ENCODE results near the gene LAMA2.
"Not testable (repeated sequence)": the region's sequence is repeated elsewhere in the genome, so short reads cannot be mapped to it uniquely, and the experiment has no call there.

Gene LAMA2

GRCh38 chr6:129084406-129084805, 201.5 kb downstream of the LAMA2 start:
- no peak for DNase-seq

- not testable (repeated sequence) for DNase-seq
Observed at GRCh38 chr6:129088481-129088880, 205.5 kb downstream of the LAMA2 start.

GRCh38 chr6:129089357-129089756, 206.4 kb downstream of the LAMA2 start:
- DNase-seq, result no peak

GRCh38 chr6:129094147-129094546, 211.2 kb downstream of the LAMA2 start:
- DNase-seq, result no peak

DNA sequence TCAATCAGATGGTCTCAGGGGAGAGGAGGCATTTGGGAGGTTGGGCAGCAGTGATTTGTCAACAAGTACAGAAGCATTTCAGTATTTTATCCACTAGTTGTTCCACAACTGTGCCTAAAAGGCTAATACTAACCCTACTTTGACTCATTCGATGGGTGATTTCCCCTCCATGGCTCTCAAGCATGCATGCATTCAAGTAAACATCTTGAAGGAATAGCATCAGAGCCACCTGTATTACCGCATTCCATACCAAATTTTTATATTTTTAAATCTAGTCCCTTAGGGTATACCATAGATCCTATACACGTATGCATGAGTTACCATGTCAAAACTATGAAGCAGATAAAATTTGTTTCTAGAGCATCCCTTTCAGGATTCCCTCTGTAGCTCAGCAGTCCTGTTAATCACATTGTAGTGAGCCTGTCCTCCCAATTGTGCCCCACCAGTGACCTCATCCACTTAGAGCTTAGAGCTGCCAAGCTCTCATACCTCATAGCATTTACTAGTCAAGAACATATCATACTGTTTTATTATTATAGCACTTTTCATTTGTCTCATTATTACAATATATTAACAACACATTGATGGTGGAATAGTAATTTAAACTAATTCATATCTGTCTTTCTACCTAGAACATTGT, 213.8 kb downstream of the LAMA2 start:
- no peak for DNase-seq

DNA sequence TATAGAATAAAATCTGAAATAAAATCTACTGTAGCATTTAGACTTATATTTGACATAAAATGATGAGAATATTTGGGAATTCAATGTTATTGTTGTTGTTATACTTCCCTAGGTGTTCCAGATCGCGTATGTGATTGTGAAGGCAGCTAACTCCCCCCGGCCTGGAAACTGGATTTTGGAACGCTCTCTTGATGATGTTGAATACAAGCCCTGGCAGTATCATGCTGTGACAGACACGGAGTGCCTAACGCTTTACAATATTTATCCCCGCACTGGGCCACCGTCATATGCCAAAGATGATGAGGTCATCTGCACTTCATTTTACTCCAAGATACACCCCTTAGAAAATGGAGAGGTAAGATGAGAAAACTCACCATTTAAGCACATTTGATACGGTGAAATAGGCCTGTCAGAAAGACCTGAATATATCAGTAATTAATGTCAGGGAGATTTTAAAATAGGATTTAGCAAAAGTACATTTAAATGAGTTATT, 215.2 kb downstream of the LAMA2 start:
- DNase-seq, result no peak

DNA sequence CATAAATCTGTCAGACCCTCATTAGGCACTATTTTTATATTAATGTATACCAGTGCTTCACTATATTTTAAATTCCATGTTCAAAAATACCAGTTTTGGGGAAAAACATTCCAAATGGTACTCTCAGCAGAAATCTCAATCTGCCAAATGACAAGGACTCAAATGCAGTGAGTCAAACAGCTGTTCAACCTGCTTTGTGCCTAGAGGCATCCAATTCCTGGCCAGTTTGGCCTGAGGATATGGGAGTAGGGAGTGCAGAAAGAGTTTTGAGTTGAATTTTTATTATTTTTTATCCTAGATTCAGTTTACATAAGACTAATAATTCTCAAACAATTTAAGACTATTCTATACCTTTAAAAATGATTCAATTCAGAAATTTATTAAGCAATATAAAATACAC, 216.8 kb downstream of the LAMA2 start:
- no peak for DNase-seq

GRCh38 chr6:129100164-129100563, 217.2 kb downstream of the LAMA2 start:
- DNase-seq, result no peak

DNA sequence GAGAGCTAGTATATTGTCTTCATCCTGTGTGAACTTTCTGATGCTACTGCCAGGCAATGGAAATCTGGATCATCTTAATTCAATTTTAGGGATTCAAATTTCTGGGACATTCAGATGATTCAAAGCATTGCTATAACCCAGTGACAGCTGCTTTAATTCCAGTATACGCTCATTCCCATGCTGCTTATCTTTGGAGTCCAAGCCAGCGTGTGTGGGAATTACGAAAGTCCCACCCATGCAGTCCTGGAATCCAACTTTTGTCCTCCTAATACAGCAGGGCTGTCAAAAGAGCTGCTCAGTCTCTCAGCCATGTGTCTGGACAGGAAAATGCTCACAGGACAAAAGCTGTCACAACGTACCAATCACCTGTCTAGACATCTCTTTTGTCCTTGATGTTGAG, 219.8 kb downstream of the LAMA2 start:
- DNase-seq, result peak; percentile 35

DNA sequence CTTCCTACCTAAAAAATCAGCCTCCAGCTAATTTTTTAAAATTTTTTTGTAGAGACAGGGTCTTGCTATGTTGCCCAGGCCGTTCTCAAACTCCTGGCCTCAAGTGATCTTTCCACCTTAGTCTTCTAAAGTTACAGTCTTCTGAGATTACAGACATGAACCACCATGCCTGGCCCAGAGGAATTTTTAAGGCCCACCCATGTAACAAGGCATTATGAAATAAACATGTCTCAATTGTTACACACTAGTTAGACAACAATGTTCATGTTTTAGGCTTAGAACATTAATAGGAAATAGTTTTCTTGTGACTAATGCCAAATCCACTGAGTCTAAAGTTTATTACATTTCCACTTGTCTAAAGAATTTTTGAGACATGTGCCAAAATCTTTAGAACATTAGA, 221.2 kb downstream of the LAMA2 start:
- peak; percentile 70 for DNase-seq

- no peak for DNase-seq
Observed at GRCh38 chr6:129104560-129104959, 221.6 kb downstream of the LAMA2 start.

DNA sequence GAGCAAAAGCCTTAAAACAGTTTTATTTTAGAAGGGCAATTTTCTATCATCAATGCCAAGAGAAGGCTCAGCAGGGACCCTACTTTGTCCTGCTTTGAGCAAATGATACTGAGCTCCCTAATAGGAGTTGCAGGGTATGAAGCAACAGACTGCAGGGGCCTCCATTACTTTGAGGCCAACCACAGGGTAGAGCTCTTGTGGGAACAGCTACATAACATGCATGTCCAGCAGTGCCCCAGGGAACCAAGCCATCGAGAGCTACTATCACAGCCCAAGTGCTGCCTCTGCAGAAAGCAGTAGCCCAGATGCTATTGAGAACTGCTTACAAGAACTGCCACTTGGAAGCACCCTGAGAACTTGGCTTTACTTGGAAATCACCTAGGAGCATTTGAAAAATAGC, 222.1 kb downstream of the LAMA2 start:
- peak; percentile 12 for DNase-seq

GRCh38 chr6:129105793-129106192, 222.9 kb downstream of the LAMA2 start:
- no peak for DNase-seq

- no peak for DNase-seq
Observed at GRCh38 chr6:129108337-129108736, 225.4 kb downstream of the LAMA2 start.

- no peak for DNase-seq
Observed at GRCh38 chr6:129110690-129111343, 227.9 kb downstream of the LAMA2 start.

- DNase-seq, result no peak
Observed at GRCh38 chr6:129111346-129111745, 228.4 kb downstream of the LAMA2 start.

DNA sequence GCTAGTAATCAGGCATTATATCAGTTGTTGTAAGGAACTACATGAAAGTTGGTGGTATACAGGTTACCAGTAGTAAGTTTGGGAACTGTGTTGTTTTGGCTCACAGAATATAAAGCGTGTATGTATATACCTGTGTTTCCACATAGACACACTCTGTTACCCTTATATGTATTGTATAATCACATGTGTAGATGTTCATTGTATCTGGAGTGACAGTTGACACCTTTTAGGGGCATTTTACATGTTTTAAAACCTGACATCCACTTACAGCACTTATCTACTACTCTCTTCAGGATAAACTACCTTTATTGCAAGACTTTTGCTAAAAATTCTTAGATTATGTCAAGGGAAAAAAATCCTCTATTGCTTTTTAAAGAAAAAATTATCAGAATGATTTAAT, 228.9 kb downstream of the LAMA2 start:
- no peak for DNase-seq

- DNase-seq, result no peak
Observed at GRCh38 chr6:129112591-129112990, 229.7 kb downstream of the LAMA2 start.

DNA sequence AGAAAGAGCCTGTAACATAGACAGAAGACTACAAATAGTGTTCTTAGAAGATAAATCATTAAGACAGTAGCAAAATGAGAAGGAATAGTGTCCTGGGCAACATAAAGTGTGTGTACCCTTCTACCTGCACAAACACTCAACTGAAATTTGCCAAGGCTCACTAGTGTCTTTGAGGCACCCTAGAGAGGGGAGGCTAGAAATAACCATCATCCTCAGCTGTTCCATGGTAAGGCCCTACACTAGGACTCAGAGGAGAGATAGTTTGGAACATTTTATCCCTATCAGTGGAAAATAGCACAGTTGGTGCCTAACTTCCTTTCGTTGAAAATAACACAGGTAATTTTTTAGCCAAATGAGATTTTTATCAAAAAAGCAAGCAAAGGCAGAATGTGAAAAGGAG, 230.7 kb downstream of the LAMA2 start:
- no peak for DNase-seq

DNA sequence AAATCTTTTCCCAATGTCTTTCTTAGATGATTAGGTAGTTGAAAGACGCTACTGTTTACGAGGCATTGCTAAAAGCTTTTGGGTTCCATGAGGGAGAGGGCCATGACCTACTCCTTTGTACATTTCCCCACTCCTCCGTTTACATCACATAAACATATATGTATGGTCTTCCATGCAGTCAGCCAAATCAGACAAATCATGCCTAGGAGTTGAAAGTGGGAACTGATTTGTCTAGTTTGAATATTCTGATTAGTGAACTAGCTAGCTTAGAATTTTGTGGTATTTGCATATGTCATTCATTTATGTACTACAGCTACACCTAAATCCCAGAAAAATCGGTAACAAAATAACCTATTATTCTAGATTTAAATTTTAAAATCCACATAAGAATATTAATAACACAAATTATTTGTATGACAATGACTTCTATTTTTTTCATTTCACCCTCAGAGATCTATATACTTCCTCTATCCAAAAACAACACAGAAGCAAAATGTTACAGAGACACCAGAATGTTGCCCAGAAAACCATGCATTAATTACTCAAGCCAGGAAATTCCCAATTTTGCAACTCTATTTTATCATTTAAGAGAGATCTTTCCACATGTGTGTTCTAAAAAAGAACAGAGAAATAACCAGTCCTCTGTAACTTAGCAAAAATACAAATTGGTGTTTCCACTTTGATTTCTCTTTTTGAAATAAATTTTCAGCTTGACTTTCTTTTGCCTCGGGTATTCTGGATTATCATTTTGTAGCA, 231.9 kb downstream of the LAMA2 start:
- no peak for DNase-seq

DNA sequence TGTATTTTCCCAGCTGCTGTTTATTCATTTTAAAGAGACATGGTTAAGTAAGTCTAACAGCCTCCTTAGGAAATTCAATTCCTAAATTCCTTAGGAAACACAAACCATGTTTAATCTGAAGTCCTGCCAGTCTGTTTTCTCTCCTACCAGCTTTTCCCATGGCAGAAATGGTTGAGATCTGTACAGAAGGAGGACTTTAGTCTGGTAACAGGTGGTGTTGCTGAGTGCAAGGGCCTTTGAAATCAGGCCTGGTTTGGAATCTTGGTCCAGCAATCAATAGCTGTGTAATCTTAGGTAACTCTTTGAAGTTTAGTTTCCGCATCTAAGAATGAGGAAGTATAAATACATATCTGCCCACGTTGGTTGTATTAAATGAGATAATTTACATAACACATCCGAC, 232.5 kb downstream of the LAMA2 start:
- DNase-seq, result no peak

DNA sequence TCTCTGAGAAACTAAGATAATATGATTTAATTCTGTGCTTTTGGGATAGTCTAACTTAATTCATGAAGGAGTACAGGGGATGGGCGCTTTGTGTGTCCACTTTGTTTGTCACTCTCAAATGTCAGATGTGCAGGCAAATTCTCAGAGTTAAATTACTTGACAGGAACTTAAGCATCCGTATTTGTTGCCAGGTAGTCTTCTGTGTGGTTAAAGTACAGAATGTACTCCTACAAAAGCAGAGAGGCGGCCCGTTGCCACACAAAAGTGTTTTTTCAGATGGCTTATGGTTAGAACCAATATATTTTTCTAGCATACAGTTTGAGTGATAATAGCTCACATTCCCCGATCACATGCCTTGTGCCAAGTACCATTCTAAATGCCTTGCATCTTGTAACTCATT, 234.4 kb downstream of the LAMA2 start:
- no peak for DNase-seq

DNA sequence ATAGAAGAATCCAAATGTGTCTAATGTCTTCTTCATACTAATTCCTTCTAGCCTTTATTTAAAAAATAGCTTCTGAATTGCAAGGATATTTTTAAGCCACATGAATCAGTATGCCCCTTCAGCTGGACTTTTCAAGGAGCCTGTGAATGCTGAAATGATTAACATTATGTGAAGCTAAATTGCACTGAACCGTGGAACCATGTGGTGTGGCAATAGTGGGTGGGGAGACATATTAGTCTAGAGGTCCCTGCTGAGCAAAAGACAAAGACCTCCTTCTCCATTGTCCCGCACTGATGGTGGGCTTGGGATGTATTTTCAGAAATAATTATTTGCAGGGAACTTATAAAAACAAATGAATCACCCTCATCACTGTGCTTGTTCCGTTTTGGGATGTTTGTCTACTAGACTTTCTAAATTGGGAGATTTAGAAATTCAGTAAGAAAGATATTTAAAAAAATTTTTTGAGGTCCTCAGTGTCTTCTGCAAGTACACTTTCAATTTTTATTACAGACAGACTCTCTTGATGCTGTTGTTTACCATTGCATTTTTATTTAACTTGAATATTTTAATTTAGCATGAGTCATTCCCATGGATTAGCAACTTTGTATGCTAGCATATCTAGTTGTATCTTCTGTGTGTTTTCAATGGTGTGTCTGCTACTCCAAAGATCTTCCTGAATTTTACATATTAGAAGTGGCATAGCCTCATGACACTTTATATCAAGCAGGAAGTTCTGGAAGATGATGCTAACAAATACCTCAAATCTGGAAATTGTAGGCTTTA, 238.1 kb downstream of the LAMA2 start:
- DNase-seq, result no peak
